HG02623 (cell line): ENCODE measurements around the gene TRAF3IP3.

Experiments
- ATAC-seq: cut with Tn5 transposase; IDR thresholded peaks from one replicate; pipeline ENCODE4 v1.9.1; 2021; ENCODE audit warnings: moderate library complexity; ENCODE audit not compliant: unreplicated experiment

TRAF3IP3 gene

GRCh38 chr1:209823143-209824041 lies 67.5 kb downstream of the TRAF3IP3 start:
- no peak for ATAC-seq

GRCh38 chr1:209825591-209826434 lies 70.0 kb downstream of the TRAF3IP3 start:
- no peak for ATAC-seq

- ATAC-seq: peak; percentile 94
Measured at GRCh38 chr1:209827384-209828262, 71.8 kb downstream of the TRAF3IP3 start, which contains the start of gene UTP25. UTP25 (plus strand) TSS chr1:209827972; CDS start chr1:209828064, 92 bp downstream.

- no peak for ATAC-seq
Measured at GRCh38 chr1:209829716-209830115, 73.9 kb downstream of the TRAF3IP3 start.

- no peak for ATAC-seq
Measured at GRCh38 chr1:209830722-209831121, 74.9 kb downstream of the TRAF3IP3 start.

GRCh38 chr1:209831615-209832014 lies 75.8 kb downstream of the TRAF3IP3 start:
- ATAC-seq: no peak
